Activated CD8-positive, alpha-beta memory T cell treated with anti-CD3 and anti-CD28 coated beads, Interleukin-2, amount 50 U/mL, for 4 hours (primary cell): ENCODE results near the gene PLXND1.
"Not testable (repeated sequence)": the region's sequence is repeated elsewhere in the genome, so short reads cannot be mapped to it uniquely, and the experiment has no call there.

ENCODE experiments used
- DNase-seq: peaks from one replicate; pipeline ENCODE4 v3.0.0-alpha.2; 2020

The PLXND1 gene

DNA sequence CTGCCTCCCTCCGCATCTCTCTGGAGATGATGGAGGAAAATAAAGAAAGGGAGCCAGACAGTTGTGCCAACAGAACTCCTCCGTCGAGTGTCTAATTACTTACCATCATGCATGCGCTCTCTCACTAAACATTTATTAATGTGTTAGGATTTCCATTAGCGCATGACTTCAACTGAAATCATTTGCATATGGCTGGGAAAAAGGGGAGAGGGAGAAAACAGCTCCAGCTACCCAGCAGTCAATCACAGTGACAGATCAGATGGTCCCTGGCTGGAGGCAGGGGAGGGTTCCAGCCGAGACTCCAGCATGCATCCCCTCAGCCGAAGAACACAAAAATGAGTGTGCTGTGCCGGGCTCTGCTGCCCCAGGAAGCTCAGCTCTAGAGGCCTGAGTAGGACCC, 84.9 kb downstream of the PLXND1 start:
- no peak for DNase-seq

DNA sequence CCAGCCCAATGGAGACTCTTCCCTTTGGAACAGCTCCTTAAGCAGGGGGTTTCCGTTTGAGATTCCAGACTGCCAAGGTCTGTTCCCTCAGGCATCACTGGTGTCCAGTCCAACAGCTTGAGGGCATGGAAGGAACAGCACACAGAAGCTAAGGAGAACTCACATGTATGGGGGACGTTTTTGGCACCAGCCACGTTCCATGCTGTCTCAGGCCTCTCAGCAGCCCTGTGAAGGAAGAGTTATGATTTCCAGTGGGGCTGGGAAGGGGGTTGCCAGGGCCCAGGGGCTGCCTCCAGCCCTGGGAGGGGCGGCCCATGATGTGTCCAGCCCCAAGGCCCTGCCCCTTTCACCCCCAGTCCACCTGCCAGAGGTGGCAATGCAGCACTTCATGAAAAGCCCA, 85.5 kb downstream of the PLXND1 start:
- DNase-seq: no peak

DNA sequence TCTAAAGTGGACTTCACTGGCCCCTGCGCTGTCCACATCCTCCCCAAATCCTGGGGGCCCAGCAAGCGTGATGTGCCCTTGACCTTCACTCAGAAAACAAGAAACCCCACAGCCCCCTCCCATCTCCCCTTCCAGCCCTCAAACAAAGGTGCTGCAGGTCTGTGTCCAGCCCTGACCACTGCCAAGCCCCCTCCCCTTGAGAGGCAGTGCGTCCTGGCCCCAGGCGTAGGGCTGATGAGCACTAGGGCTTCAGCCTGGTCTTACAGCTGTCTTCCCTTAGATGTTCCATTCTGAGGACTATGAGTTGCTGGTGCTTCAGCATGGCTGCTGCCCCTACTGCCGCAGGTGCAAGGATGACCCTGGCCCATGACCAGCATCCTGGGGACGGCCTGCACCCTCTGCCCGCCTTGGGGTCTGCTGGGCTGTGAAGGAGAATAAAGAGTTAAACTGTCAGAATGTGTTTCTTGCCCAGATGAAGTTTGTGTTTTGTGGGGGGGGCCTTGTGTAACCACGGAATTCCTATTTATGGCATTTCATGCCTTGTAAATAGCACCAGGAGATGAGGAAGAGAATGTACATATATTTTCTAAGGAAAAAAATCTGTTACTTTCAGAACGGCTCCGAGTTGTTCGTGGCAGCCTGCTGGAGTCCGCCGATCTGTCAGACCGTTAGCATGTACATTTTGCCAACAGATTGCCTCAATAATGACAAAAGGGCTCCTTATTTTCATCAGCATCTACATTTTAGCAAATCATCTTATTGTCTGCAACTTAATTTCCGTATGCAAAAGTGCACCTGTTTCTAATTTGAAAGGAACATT, 86.4 kb downstream of the PLXND1 start:
- no peak for DNase-seq

DNA sequence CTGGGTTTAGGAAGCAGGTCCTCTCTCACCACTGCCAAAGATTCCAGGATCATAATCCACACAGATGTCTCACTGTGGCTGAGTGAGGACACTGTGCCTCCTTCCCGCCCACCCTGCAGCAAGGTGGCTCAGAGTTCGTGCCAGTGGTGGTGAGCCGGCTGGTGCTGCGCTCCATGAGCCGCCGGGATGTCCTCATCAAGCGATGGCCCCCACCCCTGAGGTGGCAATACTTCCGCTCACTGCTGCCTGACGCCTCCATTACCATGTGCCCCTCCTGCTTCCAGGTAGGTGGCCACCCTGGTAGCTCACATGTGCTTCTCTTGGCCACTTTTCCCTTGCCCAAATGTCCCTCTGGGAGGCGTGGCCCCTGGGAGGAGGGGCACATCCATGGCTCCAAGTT, 87.0 kb downstream of the PLXND1 start:
- DNase-seq: no peak

DNA sequence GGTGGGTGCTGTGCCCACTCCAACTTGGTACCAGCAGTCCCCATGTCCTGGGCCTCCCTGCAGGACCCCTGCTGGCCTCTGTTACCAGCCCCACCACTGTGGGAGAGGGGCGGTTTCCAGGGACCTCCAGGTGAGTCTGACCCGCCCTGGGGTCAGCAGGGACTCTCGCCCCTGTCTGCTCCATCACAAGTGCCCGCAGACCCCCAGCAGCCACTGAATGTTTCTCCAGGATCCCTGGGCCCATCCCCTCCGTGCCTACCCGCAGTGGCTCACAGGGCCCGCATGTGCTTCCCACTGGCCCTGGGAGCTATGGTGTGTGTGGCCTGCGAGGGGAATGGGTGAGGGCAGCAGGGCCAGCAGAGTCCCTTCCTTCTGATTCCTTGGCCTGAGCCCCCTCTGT, 87.9 kb downstream of the PLXND1 start:
- DNase-seq: no peak

DNA sequence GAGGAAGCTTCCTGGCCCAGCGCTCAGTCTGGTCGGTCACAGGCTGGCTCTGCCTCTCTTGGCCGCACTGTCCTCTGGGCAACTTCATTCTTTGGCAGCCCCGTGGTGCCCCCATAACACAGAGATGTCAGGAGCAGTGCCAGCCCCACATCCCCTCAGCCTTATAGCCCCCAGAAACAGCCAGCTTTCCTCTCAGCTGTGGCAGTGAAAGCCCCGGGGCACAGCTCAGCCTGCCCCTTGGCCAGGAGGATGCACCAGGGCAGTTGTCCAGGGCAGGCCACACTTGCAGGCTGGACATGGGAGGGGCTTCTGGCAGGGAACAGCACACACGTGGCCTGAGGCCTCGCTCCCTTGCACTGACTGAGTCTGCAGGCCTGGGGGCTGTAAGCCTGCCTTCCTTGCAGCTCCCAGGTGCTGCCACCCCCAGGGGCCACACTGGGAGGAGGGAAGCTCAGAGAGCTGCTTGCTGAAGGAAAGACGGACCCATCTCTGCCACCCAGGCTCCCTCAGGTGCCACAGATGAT, 88.4 kb downstream of the PLXND1 start:
- no peak for DNase-seq

DNA sequence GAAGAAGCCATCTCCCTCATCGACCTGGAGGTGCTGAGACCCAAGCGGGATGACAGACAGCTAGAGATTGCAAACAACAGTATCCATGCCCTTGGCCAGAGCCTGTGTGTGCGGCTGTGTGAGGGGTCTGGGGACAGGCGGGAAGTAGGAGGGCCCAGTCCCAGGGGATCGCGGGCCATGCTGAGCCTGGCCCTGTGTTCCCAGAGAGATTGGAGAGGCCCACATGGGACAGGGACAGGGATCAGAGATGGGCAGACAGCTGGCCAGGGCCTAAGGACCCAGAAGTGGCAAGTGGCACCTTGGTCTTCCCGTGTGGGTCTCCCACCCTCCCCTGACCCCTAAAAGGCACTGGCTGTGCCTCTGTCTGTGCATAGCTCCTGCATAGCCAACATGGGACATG, 89.0 kb downstream of the PLXND1 start:
- DNase-seq: no peak

DNA sequence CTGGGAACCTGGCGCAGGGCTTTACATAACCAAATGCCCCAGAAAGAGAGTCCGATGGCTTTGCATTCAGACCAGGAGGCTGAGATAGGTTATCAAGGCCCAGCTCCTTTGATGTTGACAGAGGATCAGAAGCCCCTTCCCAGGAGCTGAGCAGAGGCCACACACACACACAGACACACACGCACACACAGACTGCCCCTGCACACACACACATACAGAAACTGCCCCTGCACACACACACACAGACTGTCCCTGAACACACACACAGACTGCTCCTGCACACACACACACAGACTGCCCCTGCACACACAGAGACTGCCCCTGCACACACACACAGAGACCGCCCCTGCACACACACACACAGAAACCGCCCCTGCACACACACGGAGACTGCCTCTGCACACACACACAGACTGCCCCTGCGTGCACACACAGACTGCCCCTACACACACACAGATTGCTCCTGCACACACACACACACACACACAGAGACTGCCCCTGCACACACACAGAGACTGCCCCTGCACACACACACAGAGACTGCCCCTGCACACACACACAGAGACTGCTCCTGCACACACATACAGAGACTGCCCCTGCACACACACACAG, 90.5 kb downstream of the PLXND1 start:
- DNase-seq: not testable (repeated sequence)

DNA sequence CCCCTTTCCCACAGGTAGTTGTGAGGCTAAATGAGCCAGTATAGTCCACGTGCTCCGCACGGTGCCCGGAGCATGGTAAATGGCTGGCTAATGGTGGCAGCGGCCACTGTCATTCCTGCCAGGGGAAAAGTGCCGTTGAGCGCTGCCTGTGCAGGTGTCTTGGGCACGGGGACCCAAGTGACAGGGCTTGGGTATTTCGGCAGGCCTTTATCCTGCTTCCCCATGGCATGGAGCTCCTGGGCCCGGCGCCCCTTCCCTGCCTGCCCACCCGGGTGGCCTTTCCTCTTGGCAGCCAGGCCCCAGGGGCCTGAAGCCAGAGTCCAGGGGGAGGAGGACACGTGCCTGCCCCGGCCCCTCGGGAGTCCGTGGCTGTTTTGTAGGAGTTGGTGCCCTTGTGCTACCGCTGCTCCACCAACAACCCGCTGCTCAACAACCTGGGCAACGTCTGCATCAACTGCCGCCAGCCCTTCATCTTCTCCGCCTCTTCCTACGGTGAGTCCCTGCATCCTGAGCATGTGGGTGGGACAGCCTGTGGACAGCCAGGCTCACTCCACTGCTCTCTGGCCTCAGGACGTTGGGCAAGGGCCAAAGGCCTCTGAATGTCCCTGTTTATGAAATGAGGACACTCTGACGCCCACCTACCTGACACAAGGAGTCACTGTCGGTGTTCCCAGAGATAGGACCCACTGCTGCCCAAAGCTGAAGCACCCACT, 91.2 kb downstream of the PLXND1 start:
- not testable (repeated sequence) for DNase-seq

DNA sequence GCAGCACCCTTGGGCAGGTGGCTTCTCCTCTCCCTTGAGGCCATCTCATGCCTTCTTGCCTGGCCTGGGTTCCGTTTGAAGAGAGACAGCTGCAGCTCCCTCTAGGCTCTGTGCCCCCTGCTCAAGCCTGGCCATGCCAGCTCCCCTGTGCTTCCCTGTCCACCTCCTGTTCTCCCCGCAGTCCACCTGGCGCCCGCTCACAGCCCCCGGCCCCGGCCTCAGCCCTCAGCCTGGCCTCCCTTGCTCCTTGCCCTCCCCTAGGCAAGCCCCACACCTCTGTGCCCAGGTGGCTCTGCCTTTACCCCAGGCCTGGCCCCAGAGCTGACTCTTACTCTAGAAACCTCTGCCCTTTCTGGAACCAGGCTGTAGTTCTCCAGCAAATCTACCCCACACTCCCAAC, 91.9 kb downstream of the PLXND1 start:
- no peak for DNase-seq

DNA sequence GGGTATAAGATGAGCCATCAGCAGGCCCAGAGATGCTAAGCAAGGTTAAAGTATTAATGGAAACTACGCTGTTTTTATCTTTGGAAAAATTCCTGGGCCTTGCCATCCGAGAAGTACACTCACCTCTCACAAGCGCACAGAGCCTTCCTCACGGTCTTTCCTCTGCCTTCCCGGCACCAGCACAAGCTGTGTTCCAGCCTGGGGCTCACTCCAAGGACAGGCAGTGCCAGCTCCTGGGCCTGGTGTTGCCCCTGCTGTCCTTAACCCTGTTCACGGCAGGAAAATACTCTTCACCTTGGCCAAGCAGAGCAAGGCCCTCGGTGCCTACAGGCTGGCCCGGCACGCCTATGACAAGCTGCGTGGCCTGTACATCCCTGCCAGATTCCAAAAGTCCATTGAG, 92.4 kb downstream of the PLXND1 start:
- DNase-seq: no peak

DNA sequence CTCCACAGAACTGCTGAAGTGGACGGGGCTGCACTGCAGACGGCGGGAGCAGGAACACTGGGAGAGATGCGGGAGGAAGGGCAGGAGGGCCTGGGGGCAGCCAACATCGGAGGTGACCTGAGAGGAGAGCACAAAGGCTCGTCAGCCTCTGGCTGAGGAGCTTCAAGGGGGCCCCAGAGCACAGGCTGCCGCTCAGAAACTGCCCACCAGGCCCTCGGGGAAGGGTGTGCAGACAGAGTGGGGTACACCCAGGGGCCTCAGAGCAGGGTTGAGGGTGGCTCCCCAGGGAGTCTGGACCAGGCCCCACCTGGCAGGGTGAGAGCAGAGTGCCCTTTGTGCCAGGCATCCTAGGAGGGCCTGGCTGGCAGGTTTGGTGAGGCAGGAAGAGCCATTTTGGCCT, 92.8 kb downstream of the PLXND1 start:
- DNase-seq: no peak

DNA sequence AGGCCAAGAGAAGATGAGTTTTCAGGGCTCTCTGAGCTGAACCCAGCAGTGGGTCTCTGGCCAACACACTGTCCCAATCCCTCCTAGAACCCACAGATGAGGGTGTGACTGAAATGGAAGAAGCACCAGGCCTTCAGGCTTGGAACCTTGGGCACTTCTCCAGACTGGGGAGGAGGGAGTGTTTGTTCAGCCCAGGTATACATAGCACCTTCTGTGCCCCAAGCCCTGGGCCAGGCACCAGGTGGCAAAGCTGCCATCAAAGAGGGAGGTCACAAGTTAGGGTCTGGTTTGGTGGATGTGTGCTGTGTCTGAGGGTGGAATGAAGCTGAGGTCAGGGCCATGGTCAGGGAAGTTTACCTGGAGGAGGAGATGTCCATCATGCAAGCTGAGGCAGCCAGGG, 93.9 kb downstream of the PLXND1 start:
- no peak for DNase-seq

DNA sequence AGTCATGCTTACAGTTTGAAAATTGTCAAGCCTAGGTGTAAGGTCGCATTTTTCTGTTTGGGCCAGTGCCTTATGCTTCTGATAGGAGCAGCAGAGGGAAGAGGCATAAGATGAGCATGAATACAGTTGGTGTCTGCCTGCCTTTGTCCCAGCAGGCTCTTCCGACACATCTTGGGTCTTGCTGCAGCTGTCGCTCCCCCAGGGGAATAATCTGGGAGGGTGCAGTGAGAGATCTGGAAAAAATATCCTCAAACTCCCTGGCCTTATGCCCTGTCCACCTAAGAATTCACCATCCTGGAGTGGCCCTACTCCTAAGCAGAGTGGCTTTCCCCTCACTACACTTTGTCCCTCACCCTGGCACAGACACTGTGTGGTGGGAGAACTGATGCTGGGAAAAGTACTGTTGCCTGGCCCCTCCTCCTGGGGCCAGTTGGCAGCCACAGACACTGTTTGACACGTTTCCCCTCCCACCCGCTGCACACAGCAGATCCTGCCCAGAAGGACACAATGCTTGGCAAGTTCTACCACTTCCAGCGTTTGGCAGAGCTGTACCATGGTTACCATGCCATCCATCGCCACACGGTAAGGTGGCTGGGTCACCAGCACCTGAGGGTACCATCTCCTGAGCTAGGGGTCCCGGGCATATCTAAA, 99.2 kb downstream of the PLXND1 start:
- no peak for DNase-seq

DNA sequence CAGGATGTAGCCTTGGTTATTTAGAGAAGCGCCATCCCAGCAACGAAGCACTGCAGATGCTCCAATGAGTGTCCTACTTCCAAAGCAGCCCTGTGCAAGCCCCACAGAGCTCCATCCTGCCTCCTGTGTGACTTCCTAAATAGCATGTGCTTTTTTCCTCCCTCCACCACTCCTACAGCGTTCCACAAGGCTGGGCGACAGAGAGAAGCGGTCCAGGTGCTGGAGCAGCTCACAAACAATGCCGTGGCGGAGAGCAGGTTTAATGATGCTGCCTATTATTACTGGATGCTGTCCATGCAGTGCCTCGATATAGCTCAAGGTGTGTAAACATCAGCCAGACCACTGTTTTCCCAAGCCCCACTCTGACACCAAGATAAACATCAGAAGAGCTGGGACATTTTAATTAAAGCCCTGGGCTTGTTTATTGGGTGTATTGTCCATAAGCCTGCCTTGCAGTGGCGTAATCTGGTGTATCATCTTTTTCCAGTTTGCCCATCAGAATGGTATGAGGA, 100.2 kb downstream of the PLXND1 start:
- DNase-seq: no peak

DNA sequence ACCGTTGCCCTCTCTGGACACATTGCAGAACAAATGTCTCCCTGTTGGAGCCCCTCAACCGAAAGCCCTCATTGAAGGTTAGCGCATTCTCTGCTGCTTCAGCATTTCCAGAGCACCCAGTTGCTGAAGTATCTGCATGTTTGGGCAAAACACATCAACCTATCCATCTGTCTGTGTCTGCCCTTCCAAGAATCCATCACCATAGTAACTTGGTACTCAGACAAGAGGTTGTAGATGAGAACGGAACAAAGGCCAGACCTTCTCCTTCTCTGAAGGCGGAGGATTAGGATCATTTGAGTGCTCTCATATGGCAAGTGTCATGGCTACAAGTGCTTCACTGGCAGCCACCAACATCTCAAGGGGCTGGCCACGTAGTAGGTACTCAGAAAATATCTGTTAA, 101.1 kb downstream of the PLXND1 start:
- no peak for DNase-seq
